ENCODE results near the gene OMG.

OMG gene

GRCh38 chr17:31275116-31275515, 21.9 kb downstream of the OMG start:
- Histone ChIP-seq H3K9me3 (ENCODE audit: insufficient read depth, low read depth, low read length) (no peaks in the 10 kb centered on the region), H2AFZ (ENCODE audit: low read length) (no peak overlapping the region), H3K9ac (ENCODE audit: low read depth, low read length, poor library complexity, severe bottlenecking) (no peak overlapping the region), H3K79me2 (ENCODE audit: insufficient read depth, low read length) (no peaks in the 10 kb centered on the region), H3F3A (ENCODE audit: low read depth) (no peaks in the 10 kb centered on the region), H3K36me3 (ENCODE audit: insufficient read depth, low read length) (peaks cover 19% of the 10 kb centered on the region), H3K4me2 (ENCODE audit: low read depth, low read length, poor library complexity, severe bottlenecking) (no peak overlapping the region), H3K4me3 (ENCODE audit: low read length, poor library complexity, severe bottlenecking) (no peak overlapping the region), H3K9me2 (replicated peaks; ENCODE audit: low read depth, low read length) (no peaks in the 10 kb centered on the region), H3K4me1 (ENCODE audit: insufficient read depth, low read length, poor library complexity, severe bottlenecking) (peaks cover 7% of the 10 kb centered on the region), H4K20me1 (ENCODE audit: insufficient read depth, low read length, poor library complexity, severe bottlenecking) (no peaks in the 10 kb centered on the region), H3K27me3 (ENCODE audit: insufficient read depth, low read length, poor library complexity, severe bottlenecking) (no peaks in the 10 kb centered on the region)
- TF ChIP-seq EZH2phosphoT487 (IDR thresholded peaks at IDR 0.05; ENCODE audit: borderline replicate concordance): no peak

GRCh38 chr17:31274252-31274651, 22.8 kb downstream of the OMG start:
- Histone ChIP-seq H3K36me3 (ENCODE audit: insufficient read depth, low read length) (peaks cover 27% of the 10 kb centered on the region), H3K4me2 (ENCODE audit: low read depth, low read length, poor library complexity, severe bottlenecking) (no peak overlapping the region), H3K9me3 (ENCODE audit: insufficient read depth, low read depth, low read length) (no peaks in the 10 kb centered on the region), H3K79me2 (ENCODE audit: insufficient read depth, low read length) (no peaks in the 10 kb centered on the region), H3F3A (ENCODE audit: low read depth) (no peaks in the 10 kb centered on the region), H3K4me3 (ENCODE audit: low read length, poor library complexity, severe bottlenecking) (no peak overlapping the region), H3K9ac (ENCODE audit: low read depth, low read length, poor library complexity, severe bottlenecking) (no peak overlapping the region), H4K20me1 (ENCODE audit: insufficient read depth, low read length, poor library complexity, severe bottlenecking) (no peaks in the 10 kb centered on the region), H3K4me1 (ENCODE audit: insufficient read depth, low read length, poor library complexity, severe bottlenecking) (peaks cover 7% of the 10 kb centered on the region), H2AFZ (ENCODE audit: low read length) (no peak overlapping the region), H3K9me2 (replicated peaks; ENCODE audit: low read depth, low read length) (no peaks in the 10 kb centered on the region), H3K27me3 (ENCODE audit: insufficient read depth, low read length, poor library complexity, severe bottlenecking) (no peaks in the 10 kb centered on the region)
- TF ChIP-seq CTCF (conservative IDR thresholded peaks at IDR 0.05; ENCODE audit: low read length): no peak
- TF ChIP-seq EZH2phosphoT487 (IDR thresholded peaks at IDR 0.05; ENCODE audit: borderline replicate concordance): no peak

GRCh38 chr17:31273516-31273915, 23.5 kb downstream of the OMG start:
- Histone ChIP-seq H3F3A (ENCODE audit: low read depth) (no peaks in the 10 kb centered on the region), H3K79me2 (ENCODE audit: insufficient read depth, low read length) (no peaks in the 10 kb centered on the region), H3K9me2 (replicated peaks; ENCODE audit: low read depth, low read length) (no peaks in the 10 kb centered on the region), H3K4me2 (ENCODE audit: low read depth, low read length, poor library complexity, severe bottlenecking) (no peak overlapping the region), H4K20me1 (ENCODE audit: insufficient read depth, low read length, poor library complexity, severe bottlenecking) (no peaks in the 10 kb centered on the region), H3K4me1 (ENCODE audit: insufficient read depth, low read length, poor library complexity, severe bottlenecking) (peaks cover 7% of the 10 kb centered on the region), H3K36me3 (ENCODE audit: insufficient read depth, low read length) (peaks cover 32% of the 10 kb centered on the region), H3K9ac (ENCODE audit: low read depth, low read length, poor library complexity, severe bottlenecking) (no peak overlapping the region), H3K9me3 (ENCODE audit: insufficient read depth, low read depth, low read length) (no peaks in the 10 kb centered on the region), H3K4me3 (ENCODE audit: low read length, poor library complexity, severe bottlenecking) (no peak overlapping the region), H3K27me3 (ENCODE audit: insufficient read depth, low read length, poor library complexity, severe bottlenecking) (no peaks in the 10 kb centered on the region), H2AFZ (ENCODE audit: low read length) (no peak overlapping the region)
- TF ChIP-seq CTCF (conservative IDR thresholded peaks at IDR 0.05; ENCODE audit: low read length): no peak
- no peak for TF ChIP-seq EZH2phosphoT487 (IDR thresholded peaks at IDR 0.05; ENCODE audit: borderline replicate concordance)

- no peaks in the 10 kb centered on the region for H3K9me2 ChIP-seq (replicated peaks; ENCODE audit: low read depth, low read length)
- peaks cover 7% of the 10 kb centered on the region for H3K4me1 ChIP-seq (ENCODE audit: insufficient read depth, low read length, poor library complexity, severe bottlenecking)
- TF ChIP-seq CTCF (conservative IDR thresholded peaks at IDR 0.05; ENCODE audit: low read length) (no peak), EZH2phosphoT487 (IDR thresholded peaks at IDR 0.05; ENCODE audit: borderline replicate concordance) (no peak)
- no peaks in the 10 kb centered on the region for H3K27me3 ChIP-seq (ENCODE audit: insufficient read depth, low read length, poor library complexity, severe bottlenecking)
- H3K4me2 ChIP-seq (ENCODE audit: low read depth, low read length, poor library complexity, severe bottlenecking): no peak overlapping the region
- H3K4me3 ChIP-seq (ENCODE audit: low read length, poor library complexity, severe bottlenecking): no peak overlapping the region
- H3K9ac ChIP-seq (ENCODE audit: low read depth, low read length, poor library complexity, severe bottlenecking): no peak overlapping the region
- no peaks in the 10 kb centered on the region for H3K9me3 ChIP-seq (ENCODE audit: insufficient read depth, low read depth, low read length)
- H3K36me3 ChIP-seq (ENCODE audit: insufficient read depth, low read length): peaks cover 36% of the 10 kb centered on the region
- no peak overlapping the region for H2AFZ ChIP-seq (ENCODE audit: low read length)
- no peaks in the 10 kb centered on the region for H3K79me2 ChIP-seq (ENCODE audit: insufficient read depth, low read length)
- H4K20me1 ChIP-seq (ENCODE audit: insufficient read depth, low read length, poor library complexity, severe bottlenecking): no peaks in the 10 kb centered on the region
- H3F3A ChIP-seq (ENCODE audit: low read depth): no peaks in the 10 kb centered on the region
Observed at GRCh38 chr17:31272803-31273202, 24.2 kb downstream of the OMG start.
